ENCODE results near the gene KDM2B.

- TF ChIP-seq EZH2 (IDR thresholded peaks at IDR 0.05; ENCODE audit: borderline replicate concordance, insufficient read depth, low read length, poor library complexity, severe bottlenecking): no peak
- TF ChIP-seq, protein P1, sequence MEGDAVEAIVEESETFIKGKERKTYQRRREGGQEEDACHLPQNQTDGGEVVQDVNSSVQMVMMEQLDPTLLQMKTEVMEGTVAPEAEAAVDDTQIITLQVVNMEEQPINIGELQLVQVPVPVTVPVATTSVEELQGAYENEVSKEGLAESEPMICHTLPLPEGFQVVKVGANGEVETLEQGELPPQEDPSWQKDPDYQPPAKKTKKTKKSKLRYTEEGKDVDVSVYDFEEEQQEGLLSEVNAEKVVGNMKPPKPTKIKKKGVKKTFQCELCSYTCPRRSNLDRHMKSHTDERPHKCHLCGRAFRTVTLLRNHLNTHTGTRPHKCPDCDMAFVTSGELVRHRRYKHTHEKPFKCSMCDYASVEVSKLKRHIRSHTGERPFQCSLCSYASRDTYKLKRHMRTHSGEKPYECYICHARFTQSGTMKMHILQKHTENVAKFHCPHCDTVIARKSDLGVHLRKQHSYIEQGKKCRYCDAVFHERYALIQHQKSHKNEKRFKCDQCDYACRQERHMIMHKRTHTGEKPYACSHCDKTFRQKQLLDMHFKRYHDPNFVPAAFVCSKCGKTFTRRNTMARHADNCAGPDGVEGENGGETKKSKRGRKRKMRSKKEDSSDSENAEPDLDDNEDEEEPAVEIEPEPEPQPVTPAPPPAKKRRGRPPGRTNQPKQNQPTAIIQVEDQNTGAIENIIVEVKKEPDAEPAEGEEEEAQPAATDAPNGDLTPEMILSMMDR (IDR thresholded peaks at IDR 0.05; ENCODE audit: poor library complexity, severe bottlenecking): no peak
- TF ChIP-seq EP300 (conservative IDR thresholded peaks at IDR 0.05; ENCODE audit: poor library complexity, severe bottlenecking): no peak
- no peak for TF ChIP-seq RAD21 (conservative IDR thresholded peaks at IDR 0.05)
Observed at GRCh38 chr12:121543786-121544185, 37.0 kb downstream of the KDM2B start.
